ENCODE measurements around the gene PMS2.
"Not testable (repeated sequence)": the region's sequence is repeated elsewhere in the genome, so short reads cannot be mapped to it uniquely, and the experiment has no call there.

The PMS2 gene

GRCh38 chr7:6016653-6016966 is 7.8 kb upstream of the PMS2 start:
- no peak for DNase-seq (ENCODE audit: low read depth in 2 of 2)

GRCh38 chr7:6015917-6016652 is 7.2 kb upstream of the PMS2 start:
- DNase-seq (ENCODE audit: low read depth in 2 of 2) = peak; percentile 87 to 89

- no peak for DNase-seq (ENCODE audit: low read depth in 2 of 2)
Measured at GRCh38 chr7:6012355-6013104, 3.7 kb upstream of the PMS2 start.

- no peak for DNase-seq (ENCODE audit: low read depth in 2 of 2)
Measured at GRCh38 chr7:6011541-6011940, 2.7 kb upstream of the PMS2 start.

- not testable (repeated sequence) for DNase-seq (ENCODE audit: low read depth in 2 of 2)
Measured at GRCh38 chr7:6010370-6010769, 1.5 kb upstream of the PMS2 start.

GRCh38 chr7:6007835-6008590 is 836 bp downstream of the PMS2 start:
- not testable (repeated sequence) for DNase-seq (ENCODE audit: low read depth in 2 of 2)

- DNase-seq (ENCODE audit: low read depth in 2 of 2) = no peak
Measured at GRCh38 chr7:6007386-6007785, 1.5 kb downstream of the PMS2 start.

- DNase-seq (ENCODE audit: low read depth in 2 of 2) = peak; percentile 31 to 32
Measured at GRCh38 chr7:5997210-5997808, 11.5 kb downstream of the PMS2 start.

GRCh38 chr7:5987061-5987460 is 21.8 kb downstream of the PMS2 start:
- not testable (repeated sequence) for DNase-seq (ENCODE audit: low read depth in 2 of 2)

- DNase-seq (ENCODE audit: low read depth in 2 of 2) = not testable (repeated sequence)
Measured at GRCh38 chr7:5979680-5980314, 29.1 kb downstream of the PMS2 start.

- not testable (repeated sequence) for DNase-seq (ENCODE audit: low read depth in 2 of 2)
Measured at GRCh38 chr7:5973580-5973979, 35.3 kb downstream of the PMS2 start.

- not testable (repeated sequence) for DNase-seq (ENCODE audit: low read depth in 2 of 2)
Measured at GRCh38 chr7:5970347-5970911, 38.4 kb downstream of the PMS2 start, which contains the start of gene RSPH10B. Gene RSPH10B (minus strand): TSS chr7:5970689. CDS start chr7:5967116, 3,573 bp downstream.

- DNase-seq (ENCODE audit: low read depth in 2 of 2) = not testable (repeated sequence)
Measured at GRCh38 chr7:5963810-5964209, 45.0 kb downstream of the PMS2 start.

GRCh38 chr7:5963205-5963604 is 45.6 kb downstream of the PMS2 start:
- not testable (repeated sequence) for DNase-seq (ENCODE audit: low read depth in 2 of 2)

GRCh38 chr7:5934945-5935450 is 73.9 kb downstream of the PMS2 start:
- DNase-seq (ENCODE audit: low read depth in 2 of 2) = not testable (repeated sequence)

- DNase-seq (ENCODE audit: low read depth in 2 of 2) = not testable (repeated sequence)
Measured at GRCh38 chr7:5931905-5932644, 76.8 kb downstream of the PMS2 start.

GRCh38 chr7:5931250-5931649 is 77.6 kb downstream of the PMS2 start:
- not testable (repeated sequence) for DNase-seq (ENCODE audit: low read depth in 2 of 2)

- not testable (repeated sequence) for DNase-seq (ENCODE audit: low read depth in 2 of 2)
Measured at GRCh38 chr7:5930290-5930689, 78.6 kb downstream of the PMS2 start.

GRCh38 chr7:5926263-5926870 is 82.5 kb downstream of the PMS2 start:
- DNase-seq (ENCODE audit: low read depth in 2 of 2) = not testable (repeated sequence)

- DNase-seq (ENCODE audit: low read depth in 2 of 2) = not testable (repeated sequence)
Measured at GRCh38 chr7:5924630-5925029, 84.2 kb downstream of the PMS2 start.
